ENCODE measurements around the gene ANXA7.
"Not testable (repeated sequence)": the region's sequence is repeated elsewhere in the genome, so short reads cannot be mapped to it uniquely, and the experiment has no call there.

ANXA7 gene

GRCh38 chr10:73364964-73365363 lies 48.9 kb downstream of the ANXA7 start:
- Histone ChIP-seq H3K36me3 (ENCODE audit: control insufficient read depth, insufficient read depth, low read length) (peaks cover 4% of the 10 kb centered on the region), H3K4me1 (ENCODE audit: control insufficient read depth, insufficient read depth, low read length) (no peaks in the 10 kb centered on the region)

GRCh38 chr10:73359492-73359891 lies 54.4 kb downstream of the ANXA7 start:
- Histone ChIP-seq H3K4me3 (ENCODE audit: low read length) (no peak overlapping the region), H3K9ac (ENCODE audit: low read length) (no peak overlapping the region)

More at GRCh38 chr10:73364964-73365363, 48.9 kb downstream of the ANXA7 start:
- Histone ChIP-seq H3K9ac (ENCODE audit: low read length) (no peak overlapping the region), H3K27me3 (ENCODE audit: control insufficient read depth, insufficient read depth, low read length) (no peaks in the 10 kb centered on the region), H3K9me3 (ENCODE audit: control insufficient read depth, low read length) (no peaks in the 10 kb centered on the region), H3K4me3 (ENCODE audit: low read length) (no peak overlapping the region)

GRCh38 chr10:73358331-73359279 lies 55.3 kb downstream of the ANXA7 start, which contains the start of gene CFAP70:
Gene CFAP70, minus strand, starts transcription at chr10:73358864. Its CDS starts 4,068 bp downstream, at chr10:73354796.
- Histone ChIP-seq H3K4me3 (ENCODE audit: low read length) (peak within 1 kb of the TSS; percentile 76), H3K27me3 (ENCODE audit: control insufficient read depth, insufficient read depth, low read length) (no peaks in the 10 kb centered on the region), H3K9ac (ENCODE audit: low read length) (peak within 1 kb of the TSS; percentile 83), H3K36me3 (ENCODE audit: control insufficient read depth, insufficient read depth, low read length) (no peaks in the 10 kb centered on the region), H3K9me3 (ENCODE audit: control insufficient read depth, low read length) (no peaks in the 10 kb centered on the region), H3K4me1 (ENCODE audit: control insufficient read depth, insufficient read depth, low read length) (no peaks in the 10 kb centered on the region)

More at GRCh38 chr10:73359492-73359891, 54.4 kb downstream of the ANXA7 start:
- Histone ChIP-seq H3K4me1 (ENCODE audit: control insufficient read depth, insufficient read depth, low read length) (no peaks in the 10 kb centered on the region), H3K36me3 (ENCODE audit: control insufficient read depth, insufficient read depth, low read length) (no peaks in the 10 kb centered on the region), H3K9me3 (ENCODE audit: control insufficient read depth, low read length) (no peaks in the 10 kb centered on the region), H3K27me3 (ENCODE audit: control insufficient read depth, insufficient read depth, low read length) (no peaks in the 10 kb centered on the region)

- Histone ChIP-seq H3K9ac (ENCODE audit: low read length) (peak overlapping the region; percentile 83), H3K4me1 (ENCODE audit: control insufficient read depth, insufficient read depth, low read length) (no peaks in the 10 kb centered on the region), H3K9me3 (ENCODE audit: control insufficient read depth, low read length) (no peaks in the 10 kb centered on the region), H3K36me3 (ENCODE audit: control insufficient read depth, insufficient read depth, low read length) (no peaks in the 10 kb centered on the region), H3K27me3 (ENCODE audit: control insufficient read depth, insufficient read depth, low read length) (no peaks in the 10 kb centered on the region), H3K4me3 (ENCODE audit: low read length) (peak overlapping the region; percentile 76)
Measured at GRCh38 chr10:73357821-73358220, 56.0 kb downstream of the ANXA7 start.

- Histone ChIP-seq H3K4me3 (ENCODE audit: low read length) (no peak overlapping the region), H3K9me3 (ENCODE audit: control insufficient read depth, low read length) (no peaks in the 10 kb centered on the region), H3K9ac (ENCODE audit: low read length) (no peak overlapping the region), H3K27me3 (ENCODE audit: control insufficient read depth, insufficient read depth, low read length) (no peaks in the 10 kb centered on the region), H3K36me3 (ENCODE audit: control insufficient read depth, insufficient read depth, low read length) (no peaks in the 10 kb centered on the region), H3K4me1 (ENCODE audit: control insufficient read depth, insufficient read depth, low read length) (no peaks in the 10 kb centered on the region)
Measured at GRCh38 chr10:73357166-73357565, 56.7 kb downstream of the ANXA7 start.

DNA sequence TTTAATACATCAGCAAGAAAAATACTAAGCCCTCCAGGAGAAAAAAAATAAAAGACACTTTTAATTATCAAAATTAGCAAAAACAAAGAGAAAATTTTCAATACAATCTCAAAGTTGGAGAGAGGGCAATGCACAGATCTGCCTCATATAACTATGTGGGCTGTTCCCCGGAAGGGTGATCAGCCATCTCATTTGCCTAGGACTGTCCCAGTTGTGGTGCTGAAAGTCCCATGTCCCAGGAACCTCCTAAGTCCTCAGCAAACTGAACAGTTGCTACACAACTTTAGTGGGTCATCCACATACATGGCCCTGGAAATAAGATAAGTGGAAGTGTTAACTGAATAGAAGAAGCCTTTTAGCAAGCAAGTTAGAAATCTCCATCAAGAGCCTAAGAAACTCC lies 69.6 kb downstream of the ANXA7 start:
- Histone ChIP-seq H3K27me3 (ENCODE audit: control insufficient read depth, insufficient read depth, low read length) (no peaks in the 10 kb centered on the region), H3K9me3 (ENCODE audit: control insufficient read depth, low read length) (no peaks in the 10 kb centered on the region), H3K4me3 (ENCODE audit: low read length) (no peak overlapping the region), H3K36me3 (ENCODE audit: control insufficient read depth, insufficient read depth, low read length) (no peaks in the 10 kb centered on the region), H3K4me1 (ENCODE audit: control insufficient read depth, insufficient read depth, low read length) (no peaks in the 10 kb centered on the region), H3K9ac (ENCODE audit: low read length) (no peak overlapping the region)

- Histone ChIP-seq H3K27me3 (ENCODE audit: control insufficient read depth, insufficient read depth, low read length) (no peaks in the 10 kb centered on the region), H3K9me3 (ENCODE audit: control insufficient read depth, low read length) (no peaks in the 10 kb centered on the region), H3K9ac (ENCODE audit: low read length) (no peak overlapping the region), H3K36me3 (ENCODE audit: control insufficient read depth, insufficient read depth, low read length) (no peaks in the 10 kb centered on the region), H3K4me3 (ENCODE audit: low read length) (no peak overlapping the region), H3K4me1 (ENCODE audit: control insufficient read depth, insufficient read depth, low read length) (no peaks in the 10 kb centered on the region)
Measured at GRCh38 chr10:73340121-73340520, 73.7 kb downstream of the ANXA7 start.

DNA sequence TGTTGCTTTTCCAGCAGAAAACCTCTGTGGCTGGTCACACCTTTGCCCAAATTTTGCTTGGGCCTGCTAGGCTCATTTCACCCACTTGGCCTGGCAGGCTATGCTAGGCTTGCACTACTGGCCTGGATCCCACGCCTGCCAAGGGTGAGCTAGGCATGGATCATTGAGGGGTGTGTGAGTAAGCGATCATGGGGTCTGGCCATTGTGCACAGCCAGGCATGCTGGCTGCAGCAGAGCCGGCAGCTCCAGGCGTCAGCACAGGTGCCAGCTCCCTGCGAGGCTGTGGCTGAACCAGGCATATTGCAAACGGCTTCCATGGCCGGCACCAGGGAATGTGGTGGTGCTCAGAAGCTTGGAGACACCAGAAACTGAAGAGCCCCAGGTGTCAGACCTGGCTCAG lies 74.4 kb downstream of the ANXA7 start:
- H3K4me3 ChIP-seq (ENCODE audit: low read length) = no peak overlapping the region
- H3K4me1 ChIP-seq (ENCODE audit: control insufficient read depth, insufficient read depth, low read length) = no peaks in the 10 kb centered on the region
- no peaks in the 10 kb centered on the region for H3K9me3 ChIP-seq (ENCODE audit: control insufficient read depth, low read length)
- no peaks in the 10 kb centered on the region for H3K36me3 ChIP-seq (ENCODE audit: control insufficient read depth, insufficient read depth, low read length)
- no peaks in the 10 kb centered on the region for H3K27me3 ChIP-seq (ENCODE audit: control insufficient read depth, insufficient read depth, low read length)
- no peak overlapping the region for H3K9ac ChIP-seq (ENCODE audit: low read length)

- Histone ChIP-seq H3K36me3 (ENCODE audit: control insufficient read depth, insufficient read depth, low read length) (no peaks in the 10 kb centered on the region), H3K9ac (ENCODE audit: low read length) (no peak overlapping the region), H3K4me1 (ENCODE audit: control insufficient read depth, insufficient read depth, low read length) (no peaks in the 10 kb centered on the region), H3K4me3 (ENCODE audit: low read length) (no peak overlapping the region), H3K9me3 (ENCODE audit: control insufficient read depth, low read length) (no peaks in the 10 kb centered on the region), H3K27me3 (ENCODE audit: control insufficient read depth, insufficient read depth, low read length) (no peaks in the 10 kb centered on the region)
Measured at GRCh38 chr10:73338801-73339368, 75.0 kb downstream of the ANXA7 start.

DNA sequence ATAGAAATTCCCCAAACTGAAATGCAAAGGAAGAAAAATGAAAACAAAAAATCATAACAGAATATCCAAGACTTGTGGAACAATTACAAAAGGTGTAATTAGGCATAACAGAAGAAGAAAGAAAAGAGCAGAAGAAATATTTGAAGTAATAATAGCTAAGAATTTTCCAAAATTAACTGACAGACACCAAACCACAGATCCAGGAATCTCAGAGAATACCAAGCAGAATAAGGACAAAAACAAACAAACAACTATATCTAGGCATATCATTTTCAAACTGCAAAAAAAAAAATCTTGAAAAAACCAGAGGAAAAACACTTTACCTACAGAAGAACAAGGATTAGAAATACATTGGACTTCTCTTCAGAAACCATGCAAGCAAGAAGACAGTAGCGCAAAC lies 80.7 kb downstream of the ANXA7 start:
- Histone ChIP-seq H3K27me3 (ENCODE audit: control insufficient read depth, insufficient read depth, low read length) (no peaks in the 10 kb centered on the region), H3K9ac (ENCODE audit: low read length) (no peak overlapping the region)

DNA sequence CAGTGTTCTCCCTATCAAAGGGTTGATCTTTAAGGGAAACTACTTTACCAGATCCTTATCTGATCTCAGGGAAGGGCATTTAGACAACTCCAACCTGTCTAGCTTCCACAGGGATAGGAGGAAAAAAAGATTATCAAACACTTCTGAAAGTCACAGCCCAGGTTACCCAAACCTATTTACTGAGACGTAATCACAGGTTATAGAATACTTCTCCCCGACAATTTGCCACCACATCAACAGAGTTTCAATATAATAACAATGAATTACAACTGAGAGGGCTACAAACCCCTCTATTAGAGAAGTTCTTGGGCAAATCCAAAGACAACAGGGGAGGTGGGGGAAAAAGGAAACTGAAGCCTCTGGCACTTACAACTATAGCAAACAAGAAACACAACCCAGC lies 81.5 kb downstream of the ANXA7 start:
- Histone ChIP-seq H3K4me1 (ENCODE audit: control insufficient read depth, insufficient read depth, low read length) (no peaks in the 10 kb centered on the region), H3K9me3 (ENCODE audit: control insufficient read depth, low read length) (no peaks in the 10 kb centered on the region), H3K36me3 (ENCODE audit: control insufficient read depth, insufficient read depth, low read length) (no peaks in the 10 kb centered on the region), H3K9ac (ENCODE audit: low read length) (no peak overlapping the region), H3K27me3 (ENCODE audit: control insufficient read depth, insufficient read depth, low read length) (no peaks in the 10 kb centered on the region), H3K4me3 (ENCODE audit: low read length) (no peak overlapping the region)

More for the DNA sequence above, 80.7 kb downstream of the ANXA7 start:
- Histone ChIP-seq H3K4me3 (ENCODE audit: low read length) (no peak overlapping the region), H3K36me3 (ENCODE audit: control insufficient read depth, insufficient read depth, low read length) (no peaks in the 10 kb centered on the region), H3K9me3 (ENCODE audit: control insufficient read depth, low read length) (no peaks in the 10 kb centered on the region), H3K4me1 (ENCODE audit: control insufficient read depth, insufficient read depth, low read length) (no peaks in the 10 kb centered on the region)

GRCh38 chr10:73328523-73328922 lies 85.3 kb downstream of the ANXA7 start:
- not testable (repeated sequence) for H3K4me3 ChIP-seq (ENCODE audit: low read length); H3K4me1 ChIP-seq (ENCODE audit: control insufficient read depth, insufficient read depth, low read length); H3K36me3 ChIP-seq (ENCODE audit: control insufficient read depth, insufficient read depth, low read length); H3K9ac ChIP-seq (ENCODE audit: low read length); H3K9me3 ChIP-seq (ENCODE audit: control insufficient read depth, low read length); H3K27me3 ChIP-seq (ENCODE audit: control insufficient read depth, insufficient read depth, low read length)
